DND-41 (cell line): Measurements from ENCODE around the gene DLEU7.

Experiments
- ATAC-seq: fragments of 200-7000 bp; cut with Tn5 transposase; 3 replicates; pipeline ENCODE4 v1.9.1; 2021; ENCODE audit warnings: low read depth; ENCODE audit not compliant: insufficient read depth
- DNase-seq: peaks from one replicate; pipeline ENCODE4 v3.0.0-alpha.2; 2020
- H2AFZ ChIP-seq: 2 replicates; pipeline ENCODE4 v1.6.0; 2012; ENCODE audit warnings: low read depth, low read length
- H3K27ac ChIP-seq: 2 replicates; pipeline ENCODE4 v1.5.1; 2012; ENCODE audit warnings: low read length, inconsistent platforms
- H3K27me3 ChIP-seq: fragments of 200-600 bp; sonication (generic); 2 replicates; pipeline ENCODE4 v1.6.0; 2012; ENCODE audit warnings: low read length, mild to moderate bottlenecking, inconsistent platforms; ENCODE audit not compliant: insufficient read depth, poor library complexity
- H3K36me3 ChIP-seq: 2 replicates; pipeline ENCODE4 v1.5.1; 2012; ENCODE audit warnings: low read length, inconsistent platforms; ENCODE audit not compliant: insufficient read depth
- H3K4me1 ChIP-seq: 2 replicates; pipeline ENCODE4 v1.5.1; 2012; ENCODE audit warnings: mild to moderate bottlenecking, low read length; ENCODE audit not compliant: insufficient read depth
- H3K4me2 ChIP-seq: 2 replicates; pipeline ENCODE4 v1.6.0; 2012; ENCODE audit warnings: mild to moderate bottlenecking, moderate library complexity, low read length, inconsistent platforms; ENCODE audit not compliant: insufficient read depth
- H3K4me3 ChIP-seq, 2 experiments: fragments of 200-600 bp in 1 of 2; shearing (Covaris generic) in 1 of 2; 2 replicates each; pipeline ENCODE4 v1.5.1; 2012 to 2016; ENCODE audit warnings: inconsistent platforms in 2 of 2, low read length in 2 of 2, mild to moderate bottlenecking in 2 of 2, low read depth in 1 of 2, moderate library complexity in 1 of 2
- H3K79me2 ChIP-seq: 2 replicates; pipeline ENCODE4 v1.6.0; 2012; ENCODE audit warnings: low read length, inconsistent platforms; ENCODE audit not compliant: insufficient read depth
- H3K9ac ChIP-seq: 2 replicates; pipeline ENCODE4 v1.6.0; 2012; ENCODE audit warnings: low read depth, mild to moderate bottlenecking, inconsistent platforms, low read length, moderate library complexity
- H3K9me3 ChIP-seq: 2 replicates; pipeline ENCODE4 v1.5.1; 2012; ENCODE audit warnings: low read length, moderate library complexity, mild to moderate bottlenecking, inconsistent platforms; ENCODE audit not compliant: insufficient read depth, severe bottlenecking
- H4K20me1 ChIP-seq: 2 replicates; pipeline ENCODE4 v1.6.0; 2012; ENCODE audit warnings: low read length; ENCODE audit not compliant: insufficient read depth
- EZH2 ChIP-seq: IDR thresholded peaks from 3 replicates; pipeline ENCODE4 v1.6.1; 2012; ENCODE audit warnings: borderline replicate concordance, low read depth, mild to moderate bottlenecking, moderate library complexity, low read length, inconsistent platforms; ENCODE audit not compliant: severe bottlenecking
- TF ChIP-seq, protein P1 (sequence below): IDR thresholded peaks from 2 replicates; pipeline ENCODE4 v1.5.1; 2012; ENCODE audit warnings: borderline replicate concordance, low read length, moderate library complexity, mild to moderate bottlenecking; ENCODE audit not compliant: poor library complexity, severe bottlenecking; ENCODE audit errors: extremely low read depth

DLEU7 gene

DNA sequence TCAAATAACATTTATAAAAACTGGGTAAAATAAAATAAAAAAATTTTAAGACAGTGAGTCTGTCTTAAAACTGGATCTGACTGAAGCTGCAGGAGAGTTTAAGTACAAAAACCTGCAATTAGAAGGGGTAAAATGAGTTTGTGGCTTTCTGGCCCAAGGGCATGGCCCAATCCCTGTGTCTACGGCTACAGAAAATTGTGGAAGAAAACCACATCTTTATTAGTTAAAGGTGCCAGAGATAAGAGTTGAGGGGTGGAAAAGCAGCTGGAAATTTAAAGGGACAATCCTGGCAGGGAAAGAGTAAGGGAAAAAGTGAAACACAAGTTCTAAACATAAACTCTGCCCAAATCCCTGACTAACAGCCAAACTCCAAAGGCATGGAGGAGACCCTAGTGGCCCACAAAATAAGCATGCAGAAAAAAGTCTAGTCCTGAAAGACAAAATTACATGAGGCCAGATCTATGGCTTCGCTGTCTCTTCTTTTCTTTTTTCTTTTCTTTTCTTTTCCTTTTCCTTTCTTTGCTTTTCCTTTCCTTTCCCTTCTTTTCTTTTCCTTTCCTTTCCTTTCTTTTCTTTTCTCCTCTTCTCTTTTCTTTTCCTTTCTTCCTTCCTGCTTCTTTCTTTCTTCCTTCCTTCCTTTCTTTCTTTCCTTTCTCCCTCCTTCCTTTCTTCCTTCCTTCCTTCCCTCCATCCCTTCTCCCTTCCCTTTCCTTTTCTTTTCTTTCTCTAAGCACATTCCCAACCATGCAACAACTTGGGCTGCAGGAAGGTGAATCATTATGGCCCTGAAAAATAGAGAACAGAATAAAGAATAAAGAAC lies 23.5 kb upstream of the DLEU7 start:
- TF ChIP-seq EZH2 = no peak
- TF ChIP-seq, protein P1, sequence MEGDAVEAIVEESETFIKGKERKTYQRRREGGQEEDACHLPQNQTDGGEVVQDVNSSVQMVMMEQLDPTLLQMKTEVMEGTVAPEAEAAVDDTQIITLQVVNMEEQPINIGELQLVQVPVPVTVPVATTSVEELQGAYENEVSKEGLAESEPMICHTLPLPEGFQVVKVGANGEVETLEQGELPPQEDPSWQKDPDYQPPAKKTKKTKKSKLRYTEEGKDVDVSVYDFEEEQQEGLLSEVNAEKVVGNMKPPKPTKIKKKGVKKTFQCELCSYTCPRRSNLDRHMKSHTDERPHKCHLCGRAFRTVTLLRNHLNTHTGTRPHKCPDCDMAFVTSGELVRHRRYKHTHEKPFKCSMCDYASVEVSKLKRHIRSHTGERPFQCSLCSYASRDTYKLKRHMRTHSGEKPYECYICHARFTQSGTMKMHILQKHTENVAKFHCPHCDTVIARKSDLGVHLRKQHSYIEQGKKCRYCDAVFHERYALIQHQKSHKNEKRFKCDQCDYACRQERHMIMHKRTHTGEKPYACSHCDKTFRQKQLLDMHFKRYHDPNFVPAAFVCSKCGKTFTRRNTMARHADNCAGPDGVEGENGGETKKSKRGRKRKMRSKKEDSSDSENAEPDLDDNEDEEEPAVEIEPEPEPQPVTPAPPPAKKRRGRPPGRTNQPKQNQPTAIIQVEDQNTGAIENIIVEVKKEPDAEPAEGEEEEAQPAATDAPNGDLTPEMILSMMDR = no peak
- no peaks in the 10 kb centered on the region for H3K79me2 ChIP-seq
- ATAC-seq = no peak
- no peak overlapping the region for H3K4me3 ChIP-seq
- H3K9ac ChIP-seq = peak overlapping the region; percentile 20; the same call in 1 of the 2 replicates
- no peaks in the 10 kb centered on the region for H3K27me3 ChIP-seq
- no peaks in the 10 kb centered on the region for H3K9me3 ChIP-seq
- no peak overlapping the region for H3K4me2 ChIP-seq
- no peak for DNase-seq
- H4K20me1 ChIP-seq = no peaks in the 10 kb centered on the region
- H2AFZ ChIP-seq = peak overlapping the region; percentile 48
- H3K36me3 ChIP-seq = no peaks in the 10 kb centered on the region
- H3K4me1 ChIP-seq = peaks cover 50% of the 10 kb centered on the region
- H3K27ac ChIP-seq = peak overlapping the region; percentile 58

DNA sequence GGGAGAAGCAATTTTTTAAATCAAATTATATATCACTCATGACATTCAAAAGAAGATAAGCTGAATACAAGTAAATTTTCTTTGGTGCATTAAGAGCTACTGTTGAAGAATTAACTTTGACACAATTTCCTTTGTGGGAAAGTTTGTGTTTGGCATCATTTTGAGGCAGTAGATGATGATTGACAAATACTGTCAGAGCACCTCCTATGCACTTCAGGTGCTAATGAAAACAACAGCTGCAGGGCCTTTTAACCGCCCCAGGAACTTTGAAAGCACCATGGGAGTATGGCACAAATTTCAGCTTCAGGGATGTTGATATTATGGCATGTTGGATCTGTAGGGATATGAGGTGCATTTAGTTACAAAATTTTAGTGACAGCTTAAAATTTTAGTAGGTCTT lies 21.0 kb upstream of the DLEU7 start:
- TF ChIP-seq, protein P1 = no peak
- TF ChIP-seq EZH2 = no peak
- Histone ChIP-seq H4K20me1 (no peaks in the 10 kb centered on the region), H3K4me2 (no peak overlapping the region), H3K9me3 (peaks cover 9% of the 10 kb centered on the region), H3K4me3 (no peak overlapping the region), H3K9ac (peak overlapping the region; percentile 3; the same call in 1 of the 2 replicates), H3K36me3 (no peaks in the 10 kb centered on the region), H3K4me1 (peaks cover 53% of the 10 kb centered on the region), H3K27me3 (no peaks in the 10 kb centered on the region), H3K79me2 (no peaks in the 10 kb centered on the region), H2AFZ (no peak overlapping the region), H3K27ac (peak overlapping the region; percentile 71)
- DNase-seq = no peak
- ATAC-seq = peak; percentile 67

DNA sequence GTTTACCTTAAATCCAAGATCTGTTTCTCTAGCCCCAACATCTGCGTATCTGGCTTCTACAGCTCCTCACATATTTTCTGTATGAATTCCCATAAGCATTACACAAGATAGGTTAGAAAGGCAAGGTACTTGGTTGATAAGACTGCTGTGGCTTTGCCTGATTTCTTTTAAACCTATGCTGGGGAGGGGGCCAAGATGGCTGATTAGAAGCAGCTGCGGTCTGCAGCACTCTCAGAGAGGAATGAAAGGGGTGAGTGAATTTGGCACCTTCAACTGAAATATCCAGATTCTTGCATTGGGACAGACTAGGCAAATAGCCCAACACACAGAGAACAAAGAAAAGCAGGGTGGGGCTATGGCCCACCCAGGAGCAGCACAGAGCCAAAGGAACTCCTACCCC lies 12.2 kb upstream of the DLEU7 start:
- Histone ChIP-seq H3K4me1 (no peaks in the 10 kb centered on the region), H3K79me2 (no peaks in the 10 kb centered on the region), H3K9ac (no peak overlapping the region), H4K20me1 (no peaks in the 10 kb centered on the region), H3K27me3 (no peaks in the 10 kb centered on the region), H3K27ac (peak overlapping the region; percentile 4; the same call in 1 of the 2 replicates), H3K36me3 (no peaks in the 10 kb centered on the region), H3K4me2 (no peak overlapping the region), H3K9me3 (peaks cover 28% of the 10 kb centered on the region), H3K4me3 (no peak overlapping the region), H2AFZ (no peak overlapping the region)
- DNase-seq (no peak), ATAC-seq (no peak)
- no peak for TF ChIP-seq EZH2
- TF ChIP-seq, protein P1 = no peak
